ENCODE results near the gene FOXQ1. TPM values are rescaled to one million over a fixed set of nuclear protein-coding genes. Genes with fewer than 3 reads are reported as not detected.

FOXQ1 gene
- total RNA-seq (0.42 TPM), polyA plus RNA-seq (6.3 TPM)
- long read RNA-seq, donor 1 = 0 reads
- long read RNA-seq, donor 2 = 0 reads
- long read RNA-seq, donor 3, partial matches to known transcripts = 0 of 4 reads
- long read RNA-seq, donor 3, other reads (novel, unspliced or antisense) = 0 of 4 reads
- long read RNA-seq, donor 4 = 0 reads
- long read RNA-seq, donor 5, partial matches to known transcripts = 0 of 3 reads
- long read RNA-seq, donor 5, other reads (novel, unspliced or antisense) = 0 of 3 reads
- long read RNA-seq, donor 6 = 0 reads
- long read RNA-seq, donor 7 = 0 reads
- long read RNA-seq, donor 8 = 0 reads
- long read RNA-seq, donor 9 = 0 reads
- long read RNA-seq, donor 10, partial matches to known transcripts = 0 of 1 reads
- long read RNA-seq, donor 10, other reads (novel, unspliced or antisense) = 0 of 1 reads

- Histone ChIP-seq H3K27ac (ENCODE audit: low read depth in 1 of 2, low read length in 1 of 2) (no peak within 1 kb of the TSS), H3K4me1 (ENCODE audit: control insufficient read depth in 2 of 2, insufficient read depth in 2 of 2, low read length in 2 of 2) (no peaks in the 10 kb centered on the region), H3K27me3 (ENCODE audit: control insufficient read depth in 2 of 2, insufficient read depth in 1 of 2, low read length in 1 of 2) (peaks cover 74 to 80% of the 10 kb centered on the region in 2 donors), H3K9me3 (ENCODE audit: control insufficient read depth in 2 of 2, insufficient read depth in 1 of 2, low read length in 1 of 2) (no peaks in the 10 kb centered on the region), H3K4me3 (ENCODE audit: low read length in 2 of 2) (peak within 1 kb of the TSS in 1 of 2 donors; percentile 8), H3K36me3 (ENCODE audit: control insufficient read depth in 2 of 2, insufficient read depth in 2 of 2, low read length in 1 of 2) (no peaks in the 10 kb centered on the region)
- WGBS = 2% methylated on average over 75 of the region's 75 CpGs
- peak in 1 of 9 donors; percentile 22 for DNase-seq (ENCODE audit: low read depth in 6 of 9, low spot score in 9 of 9)
Observed at GRCh38 chr6:1311400-1312202, at the start of gene FOXQ1. FOXQ1 (plus strand) TSS chr6:1312098; CDS start chr6:1312705, 607 bp downstream.

GRCh38 chr6:1262704-1263038 is 49.2 kb upstream of the FOXQ1 start:
- H3K4me1 ChIP-seq (ENCODE audit: control insufficient read depth in 2 of 2, insufficient read depth in 2 of 2, low read length in 2 of 2) = no peaks in the 10 kb centered on the region
- 91% methylated on average over 6 of the region's 6 CpGs for WGBS
- H3K27me3 ChIP-seq (ENCODE audit: control insufficient read depth in 2 of 2, insufficient read depth in 1 of 2, low read length in 1 of 2) = peaks cover 0 to 2% of the 10 kb centered on the region in 2 donors
- no peaks in the 10 kb centered on the region for H3K36me3 ChIP-seq (ENCODE audit: control insufficient read depth in 2 of 2, insufficient read depth in 2 of 2, low read length in 1 of 2)
- H3K9me3 ChIP-seq (ENCODE audit: control insufficient read depth in 2 of 2, insufficient read depth in 1 of 2, low read length in 1 of 2) = no peaks in the 10 kb centered on the region
- no peak overlapping the region for H3K27ac ChIP-seq (ENCODE audit: low read depth in 1 of 2, low read length in 1 of 2)
- no peak for DNase-seq (ENCODE audit: low read depth in 6 of 9, low spot score in 9 of 9)
- no peak overlapping the region for H3K4me3 ChIP-seq (ENCODE audit: low read length in 2 of 2)

GRCh38 chr6:1263039-1263849 is 48.7 kb upstream of the FOXQ1 start:
- Histone ChIP-seq H3K9me3 (ENCODE audit: control insufficient read depth in 2 of 2, insufficient read depth in 1 of 2, low read length in 1 of 2) (no peaks in the 10 kb centered on the region), H3K36me3 (ENCODE audit: control insufficient read depth in 2 of 2, insufficient read depth in 2 of 2, low read length in 1 of 2) (no peaks in the 10 kb centered on the region), H3K4me3 (ENCODE audit: low read length in 2 of 2) (no peak overlapping the region), H3K4me1 (ENCODE audit: control insufficient read depth in 2 of 2, insufficient read depth in 2 of 2, low read length in 2 of 2) (no peaks in the 10 kb centered on the region), H3K27ac (ENCODE audit: low read depth in 1 of 2, low read length in 1 of 2) (no peak overlapping the region), H3K27me3 (ENCODE audit: control insufficient read depth in 2 of 2, insufficient read depth in 1 of 2, low read length in 1 of 2) (peaks cover 0 to 2% of the 10 kb centered on the region in 2 donors)
- 83% methylated on average over 12 of the region's 12 CpGs for WGBS
- DNase-seq (ENCODE audit: low read depth in 6 of 9, low spot score in 9 of 9) = no peak

GRCh38 chr6:1263850-1264377 is 48.0 kb upstream of the FOXQ1 start:
- no peak for DNase-seq (ENCODE audit: low read depth in 6 of 9, low spot score in 9 of 9)
- no peaks in the 10 kb centered on the region for H3K36me3 ChIP-seq (ENCODE audit: control insufficient read depth in 2 of 2, insufficient read depth in 2 of 2, low read length in 1 of 2)
- peaks cover 0 to 2% of the 10 kb centered on the region in 2 donors for H3K27me3 ChIP-seq (ENCODE audit: control insufficient read depth in 2 of 2, insufficient read depth in 1 of 2, low read length in 1 of 2)
- H3K27ac ChIP-seq (ENCODE audit: low read depth in 1 of 2, low read length in 1 of 2) = no peak overlapping the region
- no peaks in the 10 kb centered on the region for H3K4me1 ChIP-seq (ENCODE audit: control insufficient read depth in 2 of 2, insufficient read depth in 2 of 2, low read length in 2 of 2)
- WGBS = 91% methylated on average over 10 of the region's 10 CpGs
- no peaks in the 10 kb centered on the region for H3K9me3 ChIP-seq (ENCODE audit: control insufficient read depth in 2 of 2, insufficient read depth in 1 of 2, low read length in 1 of 2)
- no peak overlapping the region for H3K4me3 ChIP-seq (ENCODE audit: low read length in 2 of 2)

GRCh38 chr6:1264619-1265445 is 47.1 kb upstream of the FOXQ1 start:
- Histone ChIP-seq H3K36me3 (ENCODE audit: control insufficient read depth in 2 of 2, insufficient read depth in 2 of 2, low read length in 1 of 2) (no peaks in the 10 kb centered on the region), H3K4me1 (ENCODE audit: control insufficient read depth in 2 of 2, insufficient read depth in 2 of 2, low read length in 2 of 2) (no peaks in the 10 kb centered on the region), H3K4me3 (ENCODE audit: low read length in 2 of 2) (no peak overlapping the region), H3K9me3 (ENCODE audit: control insufficient read depth in 2 of 2, insufficient read depth in 1 of 2, low read length in 1 of 2) (no peaks in the 10 kb centered on the region), H3K27ac (ENCODE audit: low read depth in 1 of 2, low read length in 1 of 2) (no peak overlapping the region), H3K27me3 (ENCODE audit: control insufficient read depth in 2 of 2, insufficient read depth in 1 of 2, low read length in 1 of 2) (peaks cover 0 to 2% of the 10 kb centered on the region in 2 donors)
- WGBS = 79% methylated on average over 11 of the region's 11 CpGs
- DNase-seq (ENCODE audit: low read depth in 6 of 9, low spot score in 9 of 9) = no peak

- WGBS = 89% methylated on average over 3 of the region's 3 CpGs
- H3K27me3 ChIP-seq (ENCODE audit: control insufficient read depth in 2 of 2, insufficient read depth in 1 of 2, low read length in 1 of 2) = peaks cover 0 to 2% of the 10 kb centered on the region in 2 donors
- H3K27ac ChIP-seq (ENCODE audit: low read depth in 1 of 2, low read length in 1 of 2) = no peak overlapping the region
- no peaks in the 10 kb centered on the region for H3K4me1 ChIP-seq (ENCODE audit: control insufficient read depth in 2 of 2, insufficient read depth in 2 of 2, low read length in 2 of 2)
- H3K9me3 ChIP-seq (ENCODE audit: control insufficient read depth in 2 of 2, insufficient read depth in 1 of 2, low read length in 1 of 2) = peaks cover 0 to 4% of the 10 kb centered on the region in 2 donors
- no peak for DNase-seq (ENCODE audit: low read depth in 6 of 9, low spot score in 9 of 9)
- no peaks in the 10 kb centered on the region for H3K36me3 ChIP-seq (ENCODE audit: control insufficient read depth in 2 of 2, insufficient read depth in 2 of 2, low read length in 1 of 2)
- no peak overlapping the region for H3K4me3 ChIP-seq (ENCODE audit: low read length in 2 of 2)
Observed at GRCh38 chr6:1266686-1267056, 45.2 kb upstream of the FOXQ1 start.

- Histone ChIP-seq H3K9me3 (ENCODE audit: control insufficient read depth in 2 of 2, insufficient read depth in 1 of 2, low read length in 1 of 2) (peaks cover 0 to 4% of the 10 kb centered on the region in 2 donors), H3K27me3 (ENCODE audit: control insufficient read depth in 2 of 2, insufficient read depth in 1 of 2, low read length in 1 of 2) (peaks cover 0 to 2% of the 10 kb centered on the region in 2 donors), H3K4me3 (ENCODE audit: low read length in 2 of 2) (no peak overlapping the region), H3K36me3 (ENCODE audit: control insufficient read depth in 2 of 2, insufficient read depth in 2 of 2, low read length in 1 of 2) (no peaks in the 10 kb centered on the region), H3K4me1 (ENCODE audit: control insufficient read depth in 2 of 2, insufficient read depth in 2 of 2, low read length in 2 of 2) (no peaks in the 10 kb centered on the region), H3K27ac (ENCODE audit: low read depth in 1 of 2, low read length in 1 of 2) (no peak overlapping the region)
- DNase-seq (ENCODE audit: low read depth in 6 of 9, low spot score in 9 of 9) = no peak
- WGBS = 82% methylated on average over 8 of the region's 8 CpGs
Observed at GRCh38 chr6:1267057-1267732, 44.7 kb upstream of the FOXQ1 start.

Data from thymus (tissue), 14 donors.